Testis (tissue), 2 donors: ENCODE measurements around the gene MASP2.

ENCODE experiments used
- POLR2A ChIP-seq: fragments of 450-650 bp; IDR thresholded peaks from one replicate; pipeline ENCODE4 v1.6.1; 2017; ENCODE audit warnings: antibody characterized with exemption, mild to moderate bottlenecking, moderate library complexity
- TF ChIP-seq, protein P1 (sequence below), 3 experiments: fragments of 450-650 bp in 2 of 3; fragments of 200-600 bp in 1 of 3; sonication (generic) in 1 of 3; IDR thresholded peaks; one replicate each; pipeline ENCODE4 v1.5.1; 2016 to 2019; ENCODE audit warnings: antibody characterized with exemption in 3 of 3, mild to moderate bottlenecking in 2 of 3, moderate library complexity in 1 of 3

DNA sequence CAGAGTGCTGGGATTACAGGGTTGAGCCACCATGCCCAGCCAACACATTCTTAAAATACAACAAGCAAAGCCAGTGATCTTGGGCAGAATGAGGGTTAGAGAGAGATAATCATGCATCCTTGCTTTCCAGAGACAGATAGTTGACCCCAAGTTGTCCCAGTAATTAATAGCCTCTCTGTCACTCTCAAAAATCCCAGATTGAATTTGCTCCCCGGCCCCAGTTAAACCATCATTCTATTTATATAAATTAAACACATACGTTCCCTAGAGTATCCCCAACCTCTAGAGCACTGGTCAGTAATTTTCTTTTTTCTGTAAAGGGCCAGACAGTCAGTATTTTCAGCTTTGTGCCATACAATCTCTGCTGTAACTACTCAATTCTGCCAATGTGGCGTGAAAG lies 50.9 kb downstream of the MASP2 start:
- TF ChIP-seq POLR2A: no peak
- TF ChIP-seq, protein P1, sequence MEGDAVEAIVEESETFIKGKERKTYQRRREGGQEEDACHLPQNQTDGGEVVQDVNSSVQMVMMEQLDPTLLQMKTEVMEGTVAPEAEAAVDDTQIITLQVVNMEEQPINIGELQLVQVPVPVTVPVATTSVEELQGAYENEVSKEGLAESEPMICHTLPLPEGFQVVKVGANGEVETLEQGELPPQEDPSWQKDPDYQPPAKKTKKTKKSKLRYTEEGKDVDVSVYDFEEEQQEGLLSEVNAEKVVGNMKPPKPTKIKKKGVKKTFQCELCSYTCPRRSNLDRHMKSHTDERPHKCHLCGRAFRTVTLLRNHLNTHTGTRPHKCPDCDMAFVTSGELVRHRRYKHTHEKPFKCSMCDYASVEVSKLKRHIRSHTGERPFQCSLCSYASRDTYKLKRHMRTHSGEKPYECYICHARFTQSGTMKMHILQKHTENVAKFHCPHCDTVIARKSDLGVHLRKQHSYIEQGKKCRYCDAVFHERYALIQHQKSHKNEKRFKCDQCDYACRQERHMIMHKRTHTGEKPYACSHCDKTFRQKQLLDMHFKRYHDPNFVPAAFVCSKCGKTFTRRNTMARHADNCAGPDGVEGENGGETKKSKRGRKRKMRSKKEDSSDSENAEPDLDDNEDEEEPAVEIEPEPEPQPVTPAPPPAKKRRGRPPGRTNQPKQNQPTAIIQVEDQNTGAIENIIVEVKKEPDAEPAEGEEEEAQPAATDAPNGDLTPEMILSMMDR (IDR thresholded peaks at IDR 0.05): no peak
